OCI-LY3 (cell line): ENCODE data around the gene ZNF93.

Experiments used
- EZH2phosphoT487 ChIP-seq: fragments of 200-600 bp; shearing (Covaris generic); IDR thresholded peaks from 2 replicates; pipeline ENCODE4 v1.6.1; 2018; ENCODE audit warnings: antibody characterized with exemption, mixed run types, low read depth
- TF ChIP-seq, protein P1 (sequence below): fragments of 200-600, 300-600 bp; sonication (generic); IDR thresholded peaks from 2 replicates; pipeline ENCODE4 v1.5.1; 2014; ENCODE audit warnings: antibody characterized with exemption, low read length, low read depth

DNA sequence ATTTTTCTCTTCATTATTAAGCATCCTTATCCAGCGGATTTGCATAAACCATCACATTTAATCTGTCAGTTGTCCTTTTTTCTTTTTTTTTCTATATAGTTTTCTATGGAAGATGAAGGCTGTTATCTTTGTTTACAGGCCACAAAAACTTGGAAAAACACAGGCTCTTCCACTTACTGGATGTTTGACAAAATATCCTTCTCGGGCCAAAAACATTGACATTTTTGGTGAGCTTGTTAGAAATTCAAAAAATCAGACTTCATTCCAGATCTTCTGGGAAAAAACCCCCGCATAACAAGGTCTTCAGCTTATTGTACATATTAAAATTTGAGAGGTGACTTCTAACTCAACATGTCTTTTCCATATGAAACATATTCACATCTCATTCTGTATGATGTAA lies 13.8 kb downstream of the ZNF93 start:
- TF ChIP-seq, protein P1, sequence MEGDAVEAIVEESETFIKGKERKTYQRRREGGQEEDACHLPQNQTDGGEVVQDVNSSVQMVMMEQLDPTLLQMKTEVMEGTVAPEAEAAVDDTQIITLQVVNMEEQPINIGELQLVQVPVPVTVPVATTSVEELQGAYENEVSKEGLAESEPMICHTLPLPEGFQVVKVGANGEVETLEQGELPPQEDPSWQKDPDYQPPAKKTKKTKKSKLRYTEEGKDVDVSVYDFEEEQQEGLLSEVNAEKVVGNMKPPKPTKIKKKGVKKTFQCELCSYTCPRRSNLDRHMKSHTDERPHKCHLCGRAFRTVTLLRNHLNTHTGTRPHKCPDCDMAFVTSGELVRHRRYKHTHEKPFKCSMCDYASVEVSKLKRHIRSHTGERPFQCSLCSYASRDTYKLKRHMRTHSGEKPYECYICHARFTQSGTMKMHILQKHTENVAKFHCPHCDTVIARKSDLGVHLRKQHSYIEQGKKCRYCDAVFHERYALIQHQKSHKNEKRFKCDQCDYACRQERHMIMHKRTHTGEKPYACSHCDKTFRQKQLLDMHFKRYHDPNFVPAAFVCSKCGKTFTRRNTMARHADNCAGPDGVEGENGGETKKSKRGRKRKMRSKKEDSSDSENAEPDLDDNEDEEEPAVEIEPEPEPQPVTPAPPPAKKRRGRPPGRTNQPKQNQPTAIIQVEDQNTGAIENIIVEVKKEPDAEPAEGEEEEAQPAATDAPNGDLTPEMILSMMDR, result no peak
- no peak for TF ChIP-seq EZH2phosphoT487
